DOHH2 (cell line): ENCODE results near the gene KDM6B.

Experiments
- H3F3A ChIP-seq: fragments of 200-600 bp; sonication (generic), shearing (Covaris generic); 2 replicates; pipeline ENCODE4 v1.6.0; 2016; ENCODE audit warnings: antibody characterized with exemption, mild to moderate bottlenecking; ENCODE audit not compliant: control insufficient read depth, insufficient read depth
- H3K27ac ChIP-seq: fragments of 200-600 bp; sonication (generic); 2 replicates; pipeline ENCODE4 v1.5.1; 2014; ENCODE audit warnings: low read depth, mild to moderate bottlenecking, low read length, moderate library complexity
- H3K27me3 ChIP-seq: fragments of 200-600 bp; sonication (generic); 2 replicates; pipeline ENCODE4 v1.6.1; 2014; ENCODE audit warnings: mild to moderate bottlenecking, low read length, mixed read lengths; ENCODE audit not compliant: control insufficient read depth
- H3K36me3 ChIP-seq: fragments of 200-600 bp; sonication (generic); 2 replicates; pipeline ENCODE4 v1.6.1; 2014; ENCODE audit warnings: mild to moderate bottlenecking, low read length, moderate library complexity, mixed read lengths; ENCODE audit not compliant: control insufficient read depth
- H3K4me1 ChIP-seq: fragments of 200-600 bp; sonication (generic); 2 replicates; pipeline ENCODE4 v1.6.1; 2014; ENCODE audit warnings: mild to moderate bottlenecking, low read length, mixed read lengths; ENCODE audit not compliant: control insufficient read depth
- H3K4me2 ChIP-seq: fragments of 200-600 bp; sonication (generic); 2 replicates; pipeline ENCODE4 v1.6.0; 2014; ENCODE audit warnings: mild to moderate bottlenecking, low read length, moderate library complexity
- H3K4me3 ChIP-seq: fragments of 200-600 bp; sonication (generic); 2 replicates; pipeline ENCODE4 v1.5.1; 2014; ENCODE audit warnings: mild to moderate bottlenecking, low read length, mixed read lengths
- H3K79me2 ChIP-seq: fragments of 200-600 bp; sonication (generic); 2 replicates; pipeline ENCODE4 v1.6.1; 2014; ENCODE audit warnings: mild to moderate bottlenecking, low read length, mixed read lengths; ENCODE audit not compliant: control insufficient read depth
- H3K9me2 ChIP-seq: fragments of 200-600 bp; sonication (generic); replicated peaks from 2 replicates; pipeline ENCODE4 v1.6.1; 2014; ENCODE audit warnings: mild to moderate bottlenecking, low read length, mixed read lengths; ENCODE audit not compliant: control insufficient read depth
- H3K9me3 ChIP-seq: fragments of 200-600 bp; sonication (generic); 2 replicates; pipeline ENCODE4 v1.6.1; 2014; ENCODE audit warnings: antibody characterized with exemption, low read length, mixed read lengths; ENCODE audit not compliant: control insufficient read depth, insufficient read depth
- H4K20me1 ChIP-seq: fragments of 200-600 bp; sonication (generic); 2 replicates; pipeline ENCODE4 v1.6.0; 2014; ENCODE audit warnings: low read depth, mild to moderate bottlenecking, antibody characterized with exemption, low read length, moderate library complexity; ENCODE audit not compliant: control insufficient read depth, insufficient read depth
- CTCF ChIP-seq: fragments of 200-600 bp; sonication (generic); IDR thresholded peaks from one replicate; pipeline ENCODE4 v1.5.1; 2014; ENCODE audit warnings: antibody characterized with exemption, mild to moderate bottlenecking, low read depth, low read length; ENCODE audit not compliant: poor library complexity, severe bottlenecking
- EZH2phosphoT487 ChIP-seq: fragments of 200-600 bp; sonication (generic); IDR thresholded peaks from 2 replicates; pipeline ENCODE4 v1.6.1; 2017; ENCODE audit warnings: borderline replicate concordance, mild to moderate bottlenecking, antibody characterized with exemption, low read length, moderate library complexity, mixed read lengths

The KDM6B gene

GRCh38 chr17:7790150-7790549 lies 43.9 kb upstream of the KDM6B start:
- Histone ChIP-seq H3K27me3 (0 out of 2 replicates have a peak, but pooled peaks cover 2% of the 10 kb centered on the region), H3F3A (no peaks in the 10 kb centered on the region), H3K4me2 (no peak overlapping the region), H4K20me1 (no peaks in the 10 kb centered on the region), H3K4me1 (peaks cover 19% of the 10 kb centered on the region), H3K79me2 (no peaks in the 10 kb centered on the region), H3K27ac (no peak overlapping the region), H3K9me2 (no peaks in the 10 kb centered on the region), H3K36me3 (no peaks in the 10 kb centered on the region), H3K4me3 (no peak overlapping the region), H3K9me3 (no peaks in the 10 kb centered on the region)
- TF ChIP-seq EZH2phosphoT487, result no peak
- TF ChIP-seq CTCF, result no peak

- no peak overlapping the region for H3K27ac ChIP-seq
- no peaks in the 10 kb centered on the region for H3K9me2 ChIP-seq
- TF ChIP-seq CTCF (no peak), EZH2phosphoT487 (no peak)
- H3F3A ChIP-seq, result no peaks in the 10 kb centered on the region
- H3K36me3 ChIP-seq, result no peaks in the 10 kb centered on the region
- no peaks in the 10 kb centered on the region for H3K9me3 ChIP-seq
- peaks cover 8% of the 10 kb centered on the region for H3K4me1 ChIP-seq
- no peak overlapping the region for H3K4me3 ChIP-seq
- H3K4me2 ChIP-seq, result no peak overlapping the region
- H3K27me3 ChIP-seq, result peaks cover 6% of the 10 kb centered on the region; the same call in 1 of the 2 replicates
- no peaks in the 10 kb centered on the region for H3K79me2 ChIP-seq
- H4K20me1 ChIP-seq, result no peaks in the 10 kb centered on the region
These were observed 41.4 kb upstream of the KDM6B start for GRCh38 chr17:7792611-7793010.

- no peak overlapping the region for H3K4me2 ChIP-seq
- TF ChIP-seq EZH2phosphoT487, result no peak
- no peak for TF ChIP-seq CTCF
- H4K20me1 ChIP-seq, result no peaks in the 10 kb centered on the region
- no peaks in the 10 kb centered on the region for H3K9me2 ChIP-seq
- peaks cover 11% of the 10 kb centered on the region; the same call in 1 of the 2 replicates for H3K27me3 ChIP-seq
- no peak overlapping the region for H3K4me3 ChIP-seq
- H3K4me1 ChIP-seq, result no peaks in the 10 kb centered on the region; the same call in 1 of the 2 replicates
- H3K79me2 ChIP-seq, result no peaks in the 10 kb centered on the region
- no peaks in the 10 kb centered on the region for H3K36me3 ChIP-seq
- H3K9me3 ChIP-seq, result no peaks in the 10 kb centered on the region
- no peaks in the 10 kb centered on the region for H3F3A ChIP-seq
- H3K27ac ChIP-seq, result no peak overlapping the region
These were observed 39.8 kb upstream of the KDM6B start for GRCh38 chr17:7794075-7794663.
